HL-60 (cell line): ENCODE results near the gene EYA2.

Experiments
- DNase-seq, 2 experiments: peaks; one replicate each; pipeline ENCODE4 v3.0.0-alpha.2; 2010 to 2020; ENCODE audit warnings: low read depth in 1 of 2, low spot score in 1 of 2
- H3K27ac ChIP-seq: fragments of 250-450 bp; sonication (Bioruptor Pico); replicated peaks from 2 replicates; pipeline ENCODE4 v1.5.1; 2020; ENCODE audit warnings: mild to moderate bottlenecking, moderate library complexity
- H3K27me3 ChIP-seq: fragments of 250-450 bp; sonication (Bioruptor Pico); 2 replicates; pipeline ENCODE4 v1.5.1; 2021; ENCODE audit warnings: mild to moderate bottlenecking, moderate library complexity; ENCODE audit not compliant: insufficient read depth, poor library complexity, severe bottlenecking
- H3K4me3 ChIP-seq: replicated peaks from 2 replicates; pipeline ENCODE4 v1.5.1; 2011; ENCODE audit warnings: mild to moderate bottlenecking, control low read depth, low read length; ENCODE audit not compliant: insufficient read depth
- GABPA ChIP-seq: IDR thresholded peaks from 2 replicates; pipeline ENCODE4 v1.6.1; 2012; ENCODE audit warnings: low read depth
- POLR2AphosphoS5 ChIP-seq: IDR thresholded peaks from 2 replicates; pipeline ENCODE4 v1.6.1; 2012; ENCODE audit warnings: low read depth
- SPI1 ChIP-seq: IDR thresholded peaks from 2 replicates; pipeline ENCODE4 v1.6.1; 2012; ENCODE audit warnings: low read depth, mild to moderate bottlenecking, borderline replicate concordance
- TF ChIP-seq, protein P1 (sequence below): IDR thresholded peaks from 2 replicates; pipeline ENCODE4 v1.6.1; 2012; ENCODE audit warnings: low read depth; ENCODE audit not compliant: insufficient replicate concordance
- TF ChIP-seq, protein P2 (sequence below): IDR thresholded peaks from one replicate; pipeline ENCODE4 v1.5.1; 2011; ENCODE audit warnings: low read length, control low read depth, inconsistent platforms; ENCODE audit not compliant: insufficient read depth

Gene EYA2

DNA sequence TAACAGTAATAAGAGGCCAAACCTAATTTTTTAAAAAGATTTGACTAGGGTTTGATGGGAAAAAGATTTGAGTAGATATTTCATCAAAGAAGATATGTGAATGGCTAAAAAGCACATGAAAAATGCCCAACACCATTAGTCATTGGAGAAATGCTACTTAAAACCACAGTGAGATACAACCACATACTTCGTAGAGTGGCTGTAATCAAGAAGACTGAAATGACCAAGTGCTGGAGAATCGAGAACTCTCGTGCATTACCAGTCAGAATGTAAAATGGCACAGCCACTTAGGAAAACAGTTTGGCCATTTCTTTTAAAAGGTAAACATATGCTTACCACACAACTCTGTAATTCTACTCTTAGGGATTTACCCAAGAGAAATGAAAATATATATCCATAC, 175.5 kb downstream of the EYA2 start:
- TF ChIP-seq SPI1 (no peak), GABPA (no peak)
- TF ChIP-seq, protein P1, sequence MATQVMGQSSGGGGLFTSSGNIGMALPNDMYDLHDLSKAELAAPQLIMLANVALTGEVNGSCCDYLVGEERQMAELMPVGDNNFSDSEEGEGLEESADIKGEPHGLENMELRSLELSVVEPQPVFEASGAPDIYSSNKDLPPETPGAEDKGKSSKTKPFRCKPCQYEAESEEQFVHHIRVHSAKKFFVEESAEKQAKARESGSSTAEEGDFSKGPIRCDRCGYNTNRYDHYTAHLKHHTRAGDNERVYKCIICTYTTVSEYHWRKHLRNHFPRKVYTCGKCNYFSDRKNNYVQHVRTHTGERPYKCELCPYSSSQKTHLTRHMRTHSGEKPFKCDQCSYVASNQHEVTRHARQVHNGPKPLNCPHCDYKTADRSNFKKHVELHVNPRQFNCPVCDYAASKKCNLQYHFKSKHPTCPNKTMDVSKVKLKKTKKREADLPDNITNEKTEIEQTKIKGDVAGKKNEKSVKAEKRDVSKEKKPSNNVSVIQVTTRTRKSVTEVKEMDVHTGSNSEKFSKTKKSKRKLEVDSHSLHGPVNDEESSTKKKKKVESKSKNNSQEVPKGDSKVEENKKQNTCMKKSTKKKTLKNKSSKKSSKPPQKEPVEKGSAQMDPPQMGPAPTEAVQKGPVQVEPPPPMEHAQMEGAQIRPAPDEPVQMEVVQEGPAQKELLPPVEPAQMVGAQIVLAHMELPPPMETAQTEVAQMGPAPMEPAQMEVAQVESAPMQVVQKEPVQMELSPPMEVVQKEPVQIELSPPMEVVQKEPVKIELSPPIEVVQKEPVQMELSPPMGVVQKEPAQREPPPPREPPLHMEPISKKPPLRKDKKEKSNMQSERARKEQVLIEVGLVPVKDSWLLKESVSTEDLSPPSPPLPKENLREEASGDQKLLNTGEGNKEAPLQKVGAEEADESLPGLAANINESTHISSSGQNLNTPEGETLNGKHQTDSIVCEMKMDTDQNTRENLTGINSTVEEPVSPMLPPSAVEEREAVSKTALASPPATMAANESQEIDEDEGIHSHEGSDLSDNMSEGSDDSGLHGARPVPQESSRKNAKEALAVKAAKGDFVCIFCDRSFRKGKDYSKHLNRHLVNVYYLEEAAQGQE: no peak
- Histone ChIP-seq H3K4me3 (no peak overlapping the region), H3K27ac (no peak overlapping the region), H3K27me3 (no peaks in the 10 kb centered on the region)
- DNase-seq: no peak

DNA sequence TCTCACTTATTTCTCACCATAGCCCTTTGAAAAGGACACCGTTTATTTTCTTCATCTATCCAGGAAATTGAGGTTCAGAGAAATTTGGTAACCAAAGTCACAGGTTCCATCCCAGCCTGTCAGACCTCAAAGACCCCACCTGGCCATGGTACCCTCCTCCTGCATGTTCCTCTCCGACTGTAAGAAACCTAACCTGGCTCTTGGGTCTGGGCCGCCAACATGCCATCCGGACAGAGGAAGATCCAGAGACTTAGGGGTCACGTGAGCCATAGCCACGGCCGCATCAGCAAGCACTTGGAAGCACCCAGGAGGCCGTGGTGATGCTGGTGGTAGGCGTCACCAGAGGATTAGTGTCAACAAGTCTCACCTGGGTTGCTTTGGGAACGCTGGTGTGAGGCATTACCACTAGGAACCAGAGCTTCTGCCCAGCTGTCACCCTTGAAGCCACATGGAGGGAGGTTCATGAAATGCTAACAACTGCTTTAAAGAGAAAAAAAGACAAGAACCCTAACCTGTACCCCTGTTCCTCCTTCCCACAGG, 177.1 kb downstream of the EYA2 start:
- Histone ChIP-seq H3K27ac (no peak overlapping the region), H3K27me3 (no peaks in the 10 kb centered on the region), H3K4me3 (no peak overlapping the region)
- no peak for DNase-seq
- TF ChIP-seq GABPA: no peak
- TF ChIP-seq, protein P1: no peak
- TF ChIP-seq POLR2AphosphoS5: no peak
- TF ChIP-seq, protein P2, sequence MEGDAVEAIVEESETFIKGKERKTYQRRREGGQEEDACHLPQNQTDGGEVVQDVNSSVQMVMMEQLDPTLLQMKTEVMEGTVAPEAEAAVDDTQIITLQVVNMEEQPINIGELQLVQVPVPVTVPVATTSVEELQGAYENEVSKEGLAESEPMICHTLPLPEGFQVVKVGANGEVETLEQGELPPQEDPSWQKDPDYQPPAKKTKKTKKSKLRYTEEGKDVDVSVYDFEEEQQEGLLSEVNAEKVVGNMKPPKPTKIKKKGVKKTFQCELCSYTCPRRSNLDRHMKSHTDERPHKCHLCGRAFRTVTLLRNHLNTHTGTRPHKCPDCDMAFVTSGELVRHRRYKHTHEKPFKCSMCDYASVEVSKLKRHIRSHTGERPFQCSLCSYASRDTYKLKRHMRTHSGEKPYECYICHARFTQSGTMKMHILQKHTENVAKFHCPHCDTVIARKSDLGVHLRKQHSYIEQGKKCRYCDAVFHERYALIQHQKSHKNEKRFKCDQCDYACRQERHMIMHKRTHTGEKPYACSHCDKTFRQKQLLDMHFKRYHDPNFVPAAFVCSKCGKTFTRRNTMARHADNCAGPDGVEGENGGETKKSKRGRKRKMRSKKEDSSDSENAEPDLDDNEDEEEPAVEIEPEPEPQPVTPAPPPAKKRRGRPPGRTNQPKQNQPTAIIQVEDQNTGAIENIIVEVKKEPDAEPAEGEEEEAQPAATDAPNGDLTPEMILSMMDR: no peak
- TF ChIP-seq SPI1: no peak

GRCh38 chr20:47073766-47074475, 179.3 kb downstream of the EYA2 start:
- H3K4me3 ChIP-seq: no peak overlapping the region
- no peak overlapping the region for H3K27ac ChIP-seq
- no peak for DNase-seq
- TF ChIP-seq SPI1 (no peak), GABPA (no peak), POLR2AphosphoS5 (no peak)
- TF ChIP-seq, protein P1: no peak
- TF ChIP-seq, protein P2: no peak
- H3K27me3 ChIP-seq: no peaks in the 10 kb centered on the region
